Tibial nerve (tissue), 3 donors: ENCODE results near the gene GLYATL1B.
"Not testable (repeated sequence)": the region's sequence is repeated elsewhere in the genome, so short reads cannot be mapped to it uniquely, and the experiment has no call there.

ENCODE experiments used
- POLR2A ChIP-seq, 2 donors: fragments of 450-650 bp; IDR thresholded peaks; one replicate each; pipeline ENCODE4 v1.6.1; 2017; ENCODE audit warnings: antibody characterized with exemption in 2 of 2, mild to moderate bottlenecking in 2 of 2, moderate library complexity in 2 of 2
- TF ChIP-seq, protein P1 (sequence below), 5 experiments: fragments of 200-600 bp in 3 of 5; fragments of 450-650 bp in 2 of 5; sonication (generic) in 3 of 5; IDR thresholded peaks; one replicate each; pipeline ENCODE4 v1.5.1; 2016 to 2019; ENCODE audit warnings: antibody characterized with exemption in 5 of 5, mild to moderate bottlenecking in 3 of 5, moderate library complexity in 2 of 5

- TF ChIP-seq, protein P1, sequence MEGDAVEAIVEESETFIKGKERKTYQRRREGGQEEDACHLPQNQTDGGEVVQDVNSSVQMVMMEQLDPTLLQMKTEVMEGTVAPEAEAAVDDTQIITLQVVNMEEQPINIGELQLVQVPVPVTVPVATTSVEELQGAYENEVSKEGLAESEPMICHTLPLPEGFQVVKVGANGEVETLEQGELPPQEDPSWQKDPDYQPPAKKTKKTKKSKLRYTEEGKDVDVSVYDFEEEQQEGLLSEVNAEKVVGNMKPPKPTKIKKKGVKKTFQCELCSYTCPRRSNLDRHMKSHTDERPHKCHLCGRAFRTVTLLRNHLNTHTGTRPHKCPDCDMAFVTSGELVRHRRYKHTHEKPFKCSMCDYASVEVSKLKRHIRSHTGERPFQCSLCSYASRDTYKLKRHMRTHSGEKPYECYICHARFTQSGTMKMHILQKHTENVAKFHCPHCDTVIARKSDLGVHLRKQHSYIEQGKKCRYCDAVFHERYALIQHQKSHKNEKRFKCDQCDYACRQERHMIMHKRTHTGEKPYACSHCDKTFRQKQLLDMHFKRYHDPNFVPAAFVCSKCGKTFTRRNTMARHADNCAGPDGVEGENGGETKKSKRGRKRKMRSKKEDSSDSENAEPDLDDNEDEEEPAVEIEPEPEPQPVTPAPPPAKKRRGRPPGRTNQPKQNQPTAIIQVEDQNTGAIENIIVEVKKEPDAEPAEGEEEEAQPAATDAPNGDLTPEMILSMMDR (IDR thresholded peaks at IDR 0.05), result not testable (repeated sequence)
- TF ChIP-seq POLR2A (IDR thresholded peaks at IDR 0.05), result not testable (repeated sequence)
Measured at GRCh38 chr11:59086007-59086406, at the start of gene GLYATL1B.
